Astrocyte (in vitro differentiated cells and primary cell): ENCODE data around the gene MRPS9.

Experiments used
- CTCF ChIP-seq: IDR thresholded peaks from 2 replicates; pipeline ENCODE4 v1.5.1; 2011; ENCODE audit warnings: low read depth, mild to moderate bottlenecking, inconsistent platforms, low read length, moderate library complexity; ENCODE audit not compliant: insufficient read depth
- EZH2 ChIP-seq: IDR thresholded peaks from 2 replicates; pipeline ENCODE4 v1.6.1; 2012; ENCODE audit warnings: mild to moderate bottlenecking, low read length, inconsistent platforms; ENCODE audit not compliant: insufficient read depth

DNA sequence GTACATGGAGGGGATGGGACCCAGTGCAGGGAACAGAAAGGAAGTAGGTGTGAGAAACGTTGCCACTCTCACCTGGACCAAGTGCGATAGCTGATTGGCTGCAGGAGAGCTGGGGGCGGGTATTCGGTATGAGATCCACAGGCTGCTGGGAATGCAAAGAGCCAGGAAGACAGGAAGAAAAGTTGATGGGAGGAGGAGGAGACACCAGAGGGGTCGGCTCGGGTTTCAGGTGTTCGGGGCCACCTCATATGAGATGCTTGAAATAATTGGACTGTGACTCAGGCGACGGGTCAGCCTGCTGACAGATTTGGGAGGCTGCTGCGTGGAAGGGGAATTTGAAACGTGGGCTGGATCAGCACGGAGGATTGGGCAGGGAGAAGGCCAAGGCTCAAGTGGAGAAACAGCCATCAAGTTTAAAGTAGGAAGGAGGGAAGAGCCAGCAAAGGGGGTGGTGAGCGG lies 65.1 kb downstream of the MRPS9 start:
- TF ChIP-seq CTCF, result no peak
- TF ChIP-seq EZH2, result no peak
